GM12878 (cell line): ENCODE measurements around the gene CENPS. TPM values are rescaled to one million over a fixed set of nuclear protein-coding genes. Genes with fewer than 3 reads are reported as not detected.

Experiments used
- CBFB ChIP-seq: IDR thresholded peaks from 2 replicates; pipeline ENCODE4 v1.6.1; 2016; ENCODE audit warnings: antibody characterized with exemption, low read depth
- CEBPB ChIP-seq, 2 experiments: fragments of 150-350 bp in 1 of 2; IDR thresholded peaks; 2 replicates each; pipeline ENCODE4 v1.6.1; 2012 to 2014; ENCODE audit warnings: low read depth in 2 of 2, low read length in 2 of 2, borderline replicate concordance in 1 of 2, inconsistent platforms in 1 of 2
- FOXK2 ChIP-seq: fragments of 450-650 bp; IDR thresholded peaks from 2 replicates; pipeline ENCODE4 v1.6.1; 2017; ENCODE audit warnings: mild to moderate bottlenecking, moderate library complexity
- IRF4 ChIP-seq: IDR thresholded peaks from 2 replicates; pipeline ENCODE4 v1.6.1; 2011; ENCODE audit warnings: low read depth, low read length
- JUNB ChIP-seq: IDR thresholded peaks from 2 replicates; pipeline ENCODE4 v1.6.1; 2016; ENCODE audit warnings: antibody characterized with exemption, mild to moderate bottlenecking
- MXI1 ChIP-seq: fragments of 150-350 bp; IDR thresholded peaks from 2 replicates; pipeline ENCODE4 v1.6.1; 2011; ENCODE audit warnings: low read depth, mild to moderate bottlenecking, inconsistent platforms, low read length, improper control_type of control experiment
- NBN ChIP-seq: fragments of 450-650 bp; IDR thresholded peaks from 2 replicates; pipeline ENCODE4 v1.6.1; 2016
- NR2C1 ChIP-seq: fragments of 450-650 bp; IDR thresholded peaks from 2 replicates; pipeline ENCODE4 v1.6.1; 2017; ENCODE audit warnings: antibody characterized with exemption, mild to moderate bottlenecking, moderate library complexity
- STAT3 ChIP-seq: IDR thresholded peaks from 2 replicates; pipeline ENCODE4 v1.6.1; 2011; ENCODE audit warnings: low read depth, low read length, improper control_type of control experiment
- TCF7 ChIP-seq: IDR thresholded peaks from 2 replicates; pipeline ENCODE4 v1.6.1; 2014; ENCODE audit warnings: antibody characterized with exemption, borderline replicate concordance
- YY1 ChIP-seq: IDR thresholded peaks from 2 replicates; pipeline ENCODE4 v1.6.1; 2011; ENCODE audit warnings: low read depth, mild to moderate bottlenecking, low read length
- polyA plus RNA-seq, 11 experiments: library from polyadenylated mRNA; depleted of rRNA in 4 of 11; unstranded in 6 of 11; stranded (reverse) in 5 of 11; fragments of >200 nt; fragmentation: Nextera tagmentation in 4 of 11; fragmentation: Illumina TruSeq in 1 of 11; extraction: Ambion mirVana in 4 of 11; extraction: Trizol in 1 of 11; gene quantifications; 1 replicate in 1 of 11; 2 replicates in 10 of 11; pipeline versions ENCODE4 v1.2.1 to v1.2.3, GENCODE V29; 2011 to 2016; ENCODE audit warnings: inconsistent platforms in 2 of 11, missing spikeins in 2 of 11, low read depth in 1 of 11
- total RNA-seq, 4 experiments: library from RNA; depleted of rRNA in 3 of 4; stranded (reverse); fragments of >200 nt in 3 of 4; fragmentation: Illumina TruSeq in 1 of 4; extraction: Trizol in 1 of 4; gene quantifications; 2 replicates each; pipeline versions ENCODE4 v1.2.1 to v1.2.3, GENCODE V29; 2013 to 2021
- TF ChIP-seq, protein P1 (sequence below): IDR thresholded peaks from 2 replicates; pipeline ENCODE4 v1.6.1; 2012; ENCODE audit warnings: low read length, inconsistent platforms
- TF ChIP-seq, protein P2 (sequence below): IDR thresholded peaks from 2 replicates; pipeline ENCODE4 v1.6.1; 2011; ENCODE audit warnings: borderline replicate concordance, low read depth, mild to moderate bottlenecking, moderate library complexity, low read length; ENCODE audit not compliant: insufficient read depth, poor library complexity, severe bottlenecking
- TF ChIP-seq, protein P3 (sequence below): fragments of 450-650 bp; IDR thresholded peaks from 2 replicates; pipeline ENCODE4 v1.6.1; 2016; ENCODE audit warnings: mild to moderate bottlenecking, moderate library complexity, borderline replicate concordance
- TF ChIP-seq, protein P4 (sequence below): IDR thresholded peaks from 2 replicates; pipeline ENCODE4 v1.6.1; 2012; ENCODE audit warnings: low read depth, low read length, improper control_type of control experiment
- TF ChIP-seq, protein P5 (sequence below): fragments of 450-650 bp; IDR thresholded peaks from 2 replicates; pipeline ENCODE4 v1.6.1; 2017; ENCODE audit warnings: low read depth, mild to moderate bottlenecking, moderate library complexity

Gene CENPS
- total and polyA plus RNA-seq, 10 of the 15 experiments (the other 5 are each of a cell fraction or from before 2014, with no cell fraction given), result 9.4 to 51.7 (median 16.7) TPM

DNA sequence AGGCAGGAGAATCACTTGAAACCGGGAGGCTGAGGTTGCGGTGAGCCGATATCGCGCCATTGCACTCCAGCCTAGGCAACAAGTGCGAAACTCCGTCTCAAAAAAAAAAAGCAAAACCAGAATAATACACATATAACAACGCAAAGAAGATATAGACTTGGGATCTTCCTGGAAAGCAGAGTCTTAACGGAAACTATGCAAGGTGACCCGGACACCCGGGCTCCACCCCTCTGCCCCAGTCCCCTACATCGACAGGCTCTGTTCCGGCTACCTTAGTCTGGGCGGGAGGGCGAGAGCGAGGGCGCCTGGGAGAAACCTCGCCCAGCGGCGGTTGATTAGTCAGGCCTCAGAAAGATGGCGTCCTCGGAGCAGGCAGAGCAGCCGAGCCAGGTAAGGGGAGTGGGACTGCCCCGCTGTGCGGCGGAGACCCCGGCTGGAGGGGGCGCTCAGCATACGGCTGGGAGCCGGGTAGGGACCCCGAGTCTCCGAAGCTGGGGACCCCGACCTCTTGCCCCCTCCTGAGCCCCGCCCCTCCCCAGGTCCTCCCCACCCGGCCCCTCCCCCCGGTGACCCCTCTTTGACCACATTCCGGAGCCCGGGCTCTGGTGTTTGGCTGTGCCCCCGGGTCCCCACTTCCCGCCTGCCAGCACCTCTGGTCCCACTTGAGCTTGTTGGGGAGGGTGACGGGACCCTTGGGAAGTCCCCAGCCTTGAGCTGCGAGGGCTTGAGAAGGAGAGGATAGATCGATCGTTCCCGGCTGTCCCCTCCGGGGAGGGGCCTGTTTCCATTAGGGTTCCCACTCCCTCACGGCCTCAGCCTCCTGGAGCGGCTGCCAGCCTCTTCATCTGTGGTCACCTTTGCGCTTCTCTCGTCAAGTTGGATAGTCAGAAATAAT is 44.6 kb downstream of the CENPS start, which contains the start of gene PEX14 (continued):
- no peak for TF ChIP-seq STAT3
- no peak for TF ChIP-seq CEBPB (IDR thresholded peaks at IDR 0.05; ENCODE audit: borderline replicate concordance in 1 of 2, low read depth in 2 of 2, low read length in 2 of 2)
- TF ChIP-seq TCF7, result no peak
- no peak for TF ChIP-seq CBFB
- peak; percentile 44; the same call in 1 of the 2 replicates for TF ChIP-seq NBN
- peak; percentile 84 for TF ChIP-seq NR2C1
- TF ChIP-seq, protein P1, sequence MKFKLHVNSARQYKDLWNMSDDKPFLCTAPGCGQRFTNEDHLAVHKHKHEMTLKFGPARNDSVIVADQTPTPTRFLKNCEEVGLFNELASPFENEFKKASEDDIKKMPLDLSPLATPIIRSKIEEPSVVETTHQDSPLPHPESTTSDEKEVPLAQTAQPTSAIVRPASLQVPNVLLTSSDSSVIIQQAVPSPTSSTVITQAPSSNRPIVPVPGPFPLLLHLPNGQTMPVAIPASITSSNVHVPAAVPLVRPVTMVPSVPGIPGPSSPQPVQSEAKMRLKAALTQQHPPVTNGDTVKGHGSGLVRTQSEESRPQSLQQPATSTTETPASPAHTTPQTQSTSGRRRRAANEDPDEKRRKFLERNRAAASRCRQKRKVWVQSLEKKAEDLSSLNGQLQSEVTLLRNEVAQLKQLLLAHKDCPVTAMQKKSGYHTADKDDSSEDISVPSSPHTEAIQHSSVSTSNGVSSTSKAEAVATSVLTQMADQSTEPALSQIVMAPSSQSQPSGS, result no peak
- TF ChIP-seq, protein P2, sequence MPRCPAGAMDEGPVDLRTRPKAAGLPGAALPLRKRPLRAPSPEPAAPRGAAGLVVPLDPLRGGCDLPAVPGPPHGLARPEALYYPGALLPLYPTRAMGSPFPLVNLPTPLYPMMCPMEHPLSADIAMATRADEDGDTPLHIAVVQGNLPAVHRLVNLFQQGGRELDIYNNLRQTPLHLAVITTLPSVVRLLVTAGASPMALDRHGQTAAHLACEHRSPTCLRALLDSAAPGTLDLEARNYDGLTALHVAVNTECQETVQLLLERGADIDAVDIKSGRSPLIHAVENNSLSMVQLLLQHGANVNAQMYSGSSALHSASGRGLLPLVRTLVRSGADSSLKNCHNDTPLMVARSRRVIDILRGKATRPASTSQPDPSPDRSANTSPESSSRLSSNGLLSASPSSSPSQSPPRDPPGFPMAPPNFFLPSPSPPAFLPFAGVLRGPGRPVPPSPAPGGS, result no peak
- TF ChIP-seq YY1, result peak; percentile 99
- TF ChIP-seq, protein P3, sequence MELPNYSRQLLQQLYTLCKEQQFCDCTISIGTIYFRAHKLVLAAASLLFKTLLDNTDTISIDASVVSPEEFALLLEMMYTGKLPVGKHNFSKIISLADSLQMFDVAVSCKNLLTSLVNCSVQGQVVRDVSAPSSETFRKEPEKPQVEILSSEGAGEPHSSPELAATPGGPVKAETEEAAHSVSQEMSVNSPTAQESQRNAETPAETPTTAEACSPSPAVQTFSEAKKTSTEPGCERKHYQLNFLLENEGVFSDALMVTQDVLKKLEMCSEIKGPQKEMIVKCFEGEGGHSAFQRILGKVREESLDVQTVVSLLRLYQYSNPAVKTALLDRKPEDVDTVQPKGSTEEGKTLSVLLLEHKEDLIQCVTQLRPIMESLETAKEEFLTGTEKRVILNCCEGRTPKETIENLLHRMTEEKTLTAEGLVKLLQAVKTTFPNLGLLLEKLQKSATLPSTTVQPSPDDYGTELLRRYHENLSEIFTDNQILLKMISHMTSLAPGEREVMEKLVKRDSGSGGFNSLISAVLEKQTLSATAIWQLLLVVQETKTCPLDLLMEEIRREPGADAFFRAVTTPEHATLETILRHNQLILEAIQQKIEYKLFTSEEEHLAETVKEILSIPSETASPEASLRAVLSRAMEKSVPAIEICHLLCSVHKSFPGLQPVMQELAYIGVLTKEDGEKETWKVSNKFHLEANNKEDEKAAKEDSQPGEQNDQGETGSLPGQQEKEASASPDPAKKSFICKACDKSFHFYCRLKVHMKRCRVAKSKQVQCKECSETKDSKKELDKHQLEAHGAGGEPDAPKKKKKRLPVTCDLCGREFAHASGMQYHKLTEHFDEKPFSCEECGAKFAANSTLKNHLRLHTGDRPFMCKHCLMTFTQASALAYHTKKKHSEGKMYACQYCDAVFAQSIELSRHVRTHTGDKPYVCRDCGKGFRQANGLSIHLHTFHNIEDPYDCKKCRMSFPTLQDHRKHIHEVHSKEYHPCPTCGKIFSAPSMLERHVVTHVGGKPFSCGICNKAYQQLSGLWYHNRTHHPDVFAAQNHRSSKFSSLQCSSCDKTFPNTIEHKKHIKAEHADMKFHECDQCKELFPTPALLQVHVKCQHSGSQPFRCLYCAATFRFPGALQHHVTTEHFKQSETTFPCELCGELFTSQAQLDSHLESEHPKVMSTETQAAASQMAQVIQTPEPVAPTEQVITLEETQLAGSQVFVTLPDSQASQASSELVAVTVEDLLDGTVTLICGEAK, result peak; percentile 63; the same call in 1 of the 2 replicates
- TF ChIP-seq, protein P4, sequence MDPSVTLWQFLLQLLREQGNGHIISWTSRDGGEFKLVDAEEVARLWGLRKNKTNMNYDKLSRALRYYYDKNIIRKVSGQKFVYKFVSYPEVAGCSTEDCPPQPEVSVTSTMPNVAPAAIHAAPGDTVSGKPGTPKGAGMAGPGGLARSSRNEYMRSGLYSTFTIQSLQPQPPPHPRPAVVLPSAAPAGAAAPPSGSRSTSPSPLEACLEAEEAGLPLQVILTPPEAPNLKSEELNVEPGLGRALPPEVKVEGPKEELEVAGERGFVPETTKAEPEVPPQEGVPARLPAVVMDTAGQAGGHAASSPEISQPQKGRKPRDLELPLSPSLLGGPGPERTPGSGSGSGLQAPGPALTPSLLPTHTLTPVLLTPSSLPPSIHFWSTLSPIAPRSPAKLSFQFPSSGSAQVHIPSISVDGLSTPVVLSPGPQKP, result peak; percentile 73; the same call in 1 of the 2 replicates
- no peak for TF ChIP-seq IRF4
- no peak for TF ChIP-seq JUNB
- TF ChIP-seq MXI1, result peak; percentile 48; the same call in 1 of the 2 replicates
- TF ChIP-seq, protein P5, sequence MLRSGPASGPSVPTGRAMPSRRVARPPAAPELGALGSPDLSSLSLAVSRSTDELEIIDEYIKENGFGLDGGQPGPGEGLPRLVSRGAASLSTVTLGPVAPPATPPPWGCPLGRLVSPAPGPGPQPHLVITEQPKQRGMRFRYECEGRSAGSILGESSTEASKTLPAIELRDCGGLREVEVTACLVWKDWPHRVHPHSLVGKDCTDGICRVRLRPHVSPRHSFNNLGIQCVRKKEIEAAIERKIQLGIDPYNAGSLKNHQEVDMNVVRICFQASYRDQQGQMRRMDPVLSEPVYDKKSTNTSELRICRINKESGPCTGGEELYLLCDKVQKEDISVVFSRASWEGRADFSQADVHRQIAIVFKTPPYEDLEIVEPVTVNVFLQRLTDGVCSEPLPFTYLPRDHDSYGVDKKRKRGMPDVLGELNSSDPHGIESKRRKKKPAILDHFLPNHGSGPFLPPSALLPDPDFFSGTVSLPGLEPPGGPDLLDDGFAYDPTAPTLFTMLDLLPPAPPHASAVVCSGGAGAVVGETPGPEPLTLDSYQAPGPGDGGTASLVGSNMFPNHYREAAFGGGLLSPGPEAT, result peak; percentile 96
- TF ChIP-seq FOXK2, result 0 out of 2 replicates have a peak, but pooled peaks have one; percentile 18
